ENCODE data around the gene DOCK4.

DNA sequence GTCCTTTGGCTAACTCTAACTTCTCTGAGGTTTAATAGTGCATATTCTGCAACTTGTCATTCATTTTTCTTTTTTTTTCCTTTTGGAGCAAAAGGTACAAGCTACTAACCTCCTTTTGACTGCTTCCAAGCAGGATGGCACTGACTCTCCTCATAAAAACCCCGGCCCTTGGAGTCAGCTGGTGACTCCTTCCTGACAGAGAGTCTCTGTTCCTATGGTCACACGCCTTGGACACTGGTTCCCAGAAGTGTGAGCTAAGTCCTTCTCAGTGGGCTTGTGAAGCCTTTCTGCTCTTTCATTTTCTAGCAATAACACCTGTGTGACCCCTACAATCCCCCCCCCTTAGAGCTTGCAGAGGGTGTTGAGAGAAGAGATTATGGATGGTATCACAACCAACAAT, 21.7 kb downstream of the DOCK4 start:
- TF ChIP-seq, protein P1, sequence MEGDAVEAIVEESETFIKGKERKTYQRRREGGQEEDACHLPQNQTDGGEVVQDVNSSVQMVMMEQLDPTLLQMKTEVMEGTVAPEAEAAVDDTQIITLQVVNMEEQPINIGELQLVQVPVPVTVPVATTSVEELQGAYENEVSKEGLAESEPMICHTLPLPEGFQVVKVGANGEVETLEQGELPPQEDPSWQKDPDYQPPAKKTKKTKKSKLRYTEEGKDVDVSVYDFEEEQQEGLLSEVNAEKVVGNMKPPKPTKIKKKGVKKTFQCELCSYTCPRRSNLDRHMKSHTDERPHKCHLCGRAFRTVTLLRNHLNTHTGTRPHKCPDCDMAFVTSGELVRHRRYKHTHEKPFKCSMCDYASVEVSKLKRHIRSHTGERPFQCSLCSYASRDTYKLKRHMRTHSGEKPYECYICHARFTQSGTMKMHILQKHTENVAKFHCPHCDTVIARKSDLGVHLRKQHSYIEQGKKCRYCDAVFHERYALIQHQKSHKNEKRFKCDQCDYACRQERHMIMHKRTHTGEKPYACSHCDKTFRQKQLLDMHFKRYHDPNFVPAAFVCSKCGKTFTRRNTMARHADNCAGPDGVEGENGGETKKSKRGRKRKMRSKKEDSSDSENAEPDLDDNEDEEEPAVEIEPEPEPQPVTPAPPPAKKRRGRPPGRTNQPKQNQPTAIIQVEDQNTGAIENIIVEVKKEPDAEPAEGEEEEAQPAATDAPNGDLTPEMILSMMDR (IDR thresholded peaks at IDR 0.05), result no peak
- no peak for TF ChIP-seq POLR2A (IDR thresholded peaks at IDR 0.05)
